ENCODE measurements around the gene HSPA2. TPM values are rescaled to one million over a fixed set of nuclear protein-coding genes. Genes with fewer than 3 reads are reported as not detected.
A peak's percentile ranks its signal among the peaks of the same experiment; 100 is the strongest.

HSPA2 gene
- total and polyA plus RNA-seq, 2 experiments from 2014 or later, result 0.93 to 2.9 TPM

GRCh38 chr14:64502456-64502855 lies 38.1 kb upstream of the HSPA2 start:
- peak overlapping the region; percentile 85 for H3K4me3 ChIP-seq
- H4K20me1 ChIP-seq (ENCODE audit: insufficient read depth, poor library complexity, severe bottlenecking), result peaks cover 22% of the 10 kb centered on the region
- WGBS (ENCODE audit: low lambda C conversion rate, missing lambda C conversion rate), result 68% methylated on average over 6 of the region's 6 CpGs
- peak overlapping the region; percentile 100 for H3K27ac ChIP-seq
- no peaks in the 10 kb centered on the region for H3K9me2 ChIP-seq (replicated peaks; ENCODE audit: insufficient read depth)
- peaks cover 39% of the 10 kb centered on the region for H3K4me1 ChIP-seq (ENCODE audit: insufficient read depth)
- H3K36me3 ChIP-seq (replicated peaks; ENCODE audit: insufficient read depth, low read depth), result no peaks in the 10 kb centered on the region
- peak; percentile 16 for DNase-seq (ENCODE audit: low spot score)
- H3K4me2 ChIP-seq, result peak overlapping the region; percentile 90
- H3K9me3 ChIP-seq (ENCODE audit: low read depth), result no peaks in the 10 kb centered on the region
- H3K27me3 ChIP-seq, result no peaks in the 10 kb centered on the region
- peak overlapping the region; percentile 76 for H2AFZ ChIP-seq
- TF ChIP-seq CTCF (IDR thresholded peaks at IDR 0.05; ENCODE audit: poor library complexity), result no peak
- TF ChIP-seq EZH2phosphoT487 (IDR thresholded peaks at IDR 0.05; ENCODE audit: low read depth, severe bottlenecking, unreplicated experiment), result no peak
- TF ChIP-seq EZH2 (IDR thresholded peaks at IDR 0.05; ENCODE audit: borderline replicate concordance), result no peak
- peaks cover 61% of the 10 kb centered on the region for H3K79me2 ChIP-seq

DNA sequence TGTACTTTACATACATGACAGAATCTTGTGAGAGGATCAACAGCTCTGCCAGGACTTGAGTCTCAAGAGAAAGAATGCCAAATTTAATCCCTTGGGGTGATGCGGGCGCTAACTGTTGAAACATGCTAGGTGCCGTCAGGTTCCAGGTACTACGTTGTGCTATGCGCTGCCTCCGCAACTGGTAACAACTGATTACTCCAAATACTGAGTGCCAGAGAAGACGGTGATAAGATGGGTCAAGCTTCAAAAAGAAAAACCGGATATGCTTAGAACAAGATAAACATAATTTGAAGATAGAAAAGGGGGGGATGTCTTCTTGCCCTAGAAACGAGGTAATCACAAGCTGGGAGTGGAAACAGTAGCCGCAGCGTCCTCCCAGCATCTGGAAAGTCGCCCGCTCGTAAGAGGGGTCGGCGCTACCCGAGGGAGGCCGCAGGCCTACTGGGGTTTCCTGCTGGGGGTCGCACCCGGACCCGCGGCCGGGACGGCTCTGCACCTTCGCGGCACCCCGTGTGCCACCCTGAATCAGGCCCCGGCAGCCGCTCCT lies 37.6 kb upstream of the HSPA2 start:
- Histone ChIP-seq H4K20me1 (ENCODE audit: insufficient read depth, poor library complexity, severe bottlenecking) (peaks cover 27% of the 10 kb centered on the region), H3K4me1 (ENCODE audit: insufficient read depth) (peaks cover 43% of the 10 kb centered on the region), H3K36me3 (replicated peaks; ENCODE audit: insufficient read depth, low read depth) (no peaks in the 10 kb centered on the region), H3K4me2 (peak overlapping the region; percentile 90), H3K9me2 (replicated peaks; ENCODE audit: insufficient read depth) (no peaks in the 10 kb centered on the region), H2AFZ (peak overlapping the region; percentile 76), H3K4me3 (peak overlapping the region; percentile 85), H3K79me2 (peaks cover 65% of the 10 kb centered on the region), H3K27me3 (no peaks in the 10 kb centered on the region), H3K27ac (peak overlapping the region; percentile 100), H3K9me3 (ENCODE audit: low read depth) (no peaks in the 10 kb centered on the region)
- peak; percentile 55 for DNase-seq (ENCODE audit: low spot score)
- TF ChIP-seq EZH2 (IDR thresholded peaks at IDR 0.05; ENCODE audit: borderline replicate concordance) (no peak), CTCF (IDR thresholded peaks at IDR 0.05; ENCODE audit: poor library complexity) (no peak), EZH2phosphoT487 (IDR thresholded peaks at IDR 0.05; ENCODE audit: low read depth, severe bottlenecking, unreplicated experiment) (no peak)
- 2% methylated on average over 29 of the region's 29 CpGs for WGBS (ENCODE audit: low lambda C conversion rate, missing lambda C conversion rate)

DNA sequence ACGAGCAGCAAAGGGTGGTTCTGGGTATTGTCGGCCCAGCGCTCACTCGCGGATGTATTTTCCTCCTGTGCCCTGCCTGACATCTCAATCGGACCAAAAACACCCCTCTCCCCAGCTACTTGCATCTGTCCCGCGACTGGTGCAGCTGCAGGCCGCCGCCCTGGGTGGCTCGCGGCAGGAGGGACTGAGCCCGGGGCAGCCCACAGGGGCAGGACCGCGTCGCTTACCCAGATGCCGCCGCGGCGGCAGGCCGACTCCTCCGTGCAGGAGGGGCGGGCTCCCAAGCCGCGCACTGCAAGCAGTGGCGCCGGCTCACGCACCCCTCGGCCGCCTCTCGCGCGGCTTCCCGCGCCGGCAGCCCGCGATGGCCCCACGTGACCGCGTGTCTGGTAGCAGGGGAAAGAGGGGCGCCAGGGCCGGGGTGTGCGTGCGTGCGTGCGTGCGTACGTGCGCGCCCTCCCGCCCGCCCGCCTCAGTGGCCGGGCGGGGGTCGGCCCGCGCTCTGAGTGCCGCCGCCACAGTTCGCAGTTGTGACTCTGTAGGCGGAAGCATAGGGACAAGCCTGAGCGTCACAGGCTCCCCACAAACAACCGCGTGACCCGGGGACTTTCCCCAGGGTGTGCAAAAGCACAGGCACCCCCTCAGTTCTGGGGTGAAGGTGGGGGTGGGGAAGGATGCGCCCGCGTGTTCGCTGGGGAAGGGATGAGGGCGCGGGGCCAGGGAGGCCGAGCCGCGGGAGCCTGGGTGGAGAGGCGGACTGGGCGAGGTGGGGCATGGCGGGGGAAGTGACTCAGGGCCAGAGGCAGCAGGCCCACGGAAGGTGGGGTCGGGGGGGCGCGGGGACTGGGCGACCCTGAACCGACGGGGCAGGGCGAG lies 36.9 kb upstream of the HSPA2 start, which contains the start of gene ZBTB25:
Gene ZBTB25 (minus strand): TSS at position 405 of the 876 bp plus-strand sequence. CDS start 13,305 bp downstream, outside the sequence.
- H3K79me2 ChIP-seq, result peaks cover 67% of the 10 kb centered on the region
- no peaks in the 10 kb centered on the region for H3K36me3 ChIP-seq (replicated peaks; ENCODE audit: insufficient read depth, low read depth)
- H3K9me3 ChIP-seq (ENCODE audit: low read depth), result no peaks in the 10 kb centered on the region
- peaks cover 44% of the 10 kb centered on the region for H3K4me1 ChIP-seq (ENCODE audit: insufficient read depth)
- no peaks in the 10 kb centered on the region for H3K9me2 ChIP-seq (replicated peaks; ENCODE audit: insufficient read depth)
- peak within 1 kb of the TSS; percentile 91 for H3K4me3 ChIP-seq
- peak within 1 kb of the TSS; percentile 90 for H3K4me2 ChIP-seq
- no peaks in the 10 kb centered on the region for H3K27me3 ChIP-seq
- under 1% methylated on average over 53 of the region's 87 CpGs for WGBS (ENCODE audit: low lambda C conversion rate, missing lambda C conversion rate)
- peak; percentile 97 for DNase-seq (ENCODE audit: low spot score)
- H2AFZ ChIP-seq, result peak within 1 kb of the TSS; percentile 76
- peaks cover 34% of the 10 kb centered on the region for H4K20me1 ChIP-seq (ENCODE audit: insufficient read depth, poor library complexity, severe bottlenecking)
- peak within 1 kb of the TSS; percentile 100 for H3K27ac ChIP-seq
- TF ChIP-seq CTCF (IDR thresholded peaks at IDR 0.05; ENCODE audit: poor library complexity), result no peak
